IPS-NIHi7 (cell line): Measurements from ENCODE around the gene HOXB8.

Experiments used
- DNase-seq: peaks from one replicate; pipeline ENCODE4 v3.0.0; 2012; ENCODE audit warnings: mixed read lengths; ENCODE audit errors: extremely low spot score

The HOXB8 gene

GRCh38 chr17:48567646-48568354 lies 47.3 kb downstream of the HOXB8 start:
- DNase-seq: no peak

GRCh38 chr17:48567209-48567608 lies 47.9 kb downstream of the HOXB8 start:
- DNase-seq: no peak

GRCh38 chr17:48566717-48567116 lies 48.4 kb downstream of the HOXB8 start:
- DNase-seq: no peak

- DNase-seq: no peak
These were observed 49.0 kb downstream of the HOXB8 start for GRCh38 chr17:48565925-48566710.

GRCh38 chr17:48565022-48565554 lies 50.0 kb downstream of the HOXB8 start:
- no peak for DNase-seq

- DNase-seq: peak; percentile 53
These were observed 50.7 kb downstream of the HOXB8 start for GRCh38 chr17:48564188-48565021.

- no peak for DNase-seq
These were observed 51.3 kb downstream of the HOXB8 start for GRCh38 chr17:48563867-48564187.

- no peak for DNase-seq
These were observed 51.7 kb downstream of the HOXB8 start for GRCh38 chr17:48563385-48563838.

- DNase-seq: no peak
These were observed 52.2 kb downstream of the HOXB8 start for GRCh38 chr17:48562934-48563333.
